Colonic mucosa (tissue), 4 donors: ENCODE data around the gene DPP10. TPM values are rescaled to one million over a fixed set of nuclear protein-coding genes. Genes with fewer than 3 reads are reported as not detected.

Source experiments
- DNase-seq: peaks from one replicate; pipeline ENCODE4 v3.0.0-alpha.2; 2020
- H3K27ac ChIP-seq: fragments of 200-600 bp; one replicate; pipeline ENCODE4 v1.8.0; 2021
- H3K27me3 ChIP-seq: fragments of 200-600 bp; one replicate; pipeline ENCODE4 v1.8.0; 2021
- H3K36me3 ChIP-seq: fragments of 200-600 bp; one replicate; pipeline ENCODE4 v1.8.0; 2021
- H3K4me1 ChIP-seq: fragments of 200-600 bp; one replicate; pipeline ENCODE4 v1.8.0; 2021; ENCODE audit warnings: mild to moderate bottlenecking
- H3K4me3 ChIP-seq: fragments of 200-600 bp; one replicate; pipeline ENCODE4 v1.8.0; 2021
- H3K9ac ChIP-seq, 2 donors: one replicate each; pipeline ENCODE4 v1.7.0; 2013; ENCODE audit warnings: control low read depth in 2 of 2, low read depth in 2 of 2, low read length in 2 of 2
- H3K9me3 ChIP-seq: fragments of 200-600 bp; one replicate; pipeline ENCODE4 v1.8.0; 2021
- intact Hi-C: fragments of 100-400 bp; cut with DNase I; formaldehyde crosslinking; loops from one replicate; pipeline ENCODE4 v1.14.1; 2022
- total RNA-seq, 2 donors: library from RNA; stranded (reverse); fragmentation: NEBNext Ultra II Directional in 1 of 2; extraction: Animal tissue kit (Norgen Biotek cat#: 25700) in 1 of 2; gene quantifications; one replicate each; pipeline ENCODE4 v1.2.1, GENCODE V29; 2021
- TF ChIP-seq, protein P1 (sequence below): fragments of 200-600 bp; IDR thresholded peaks from one replicate; pipeline ENCODE4 v1.8.0; 2022; ENCODE audit warnings: antibody characterized with exemption, mild to moderate bottlenecking
- donor health status: healthy.
- donor health status: DM: no; HTN: no; CAD: no.
- donor health status: DM: no; HTN: no; CAD: no.

Gene DPP10
- total RNA-seq, 2 donors from 2014 or later, result 6.0 to 8.1 TPM

GRCh38 chr2:114709936-114710850 is 267.8 kb downstream of the DPP10 start:
- Histone ChIP-seq H3K9me3 (no peaks in the 10 kb centered on the region), H3K4me3 (no peak overlapping the region), H3K36me3 (no peaks in the 10 kb centered on the region), H3K9ac (no peak overlapping the region), H3K27ac (no peak overlapping the region), H3K27me3 (no peaks in the 10 kb centered on the region), H3K4me1 (no peaks in the 10 kb centered on the region)
- intact Hi-C loops, result no loop called here
- no peak for DNase-seq
- TF ChIP-seq, protein P1, sequence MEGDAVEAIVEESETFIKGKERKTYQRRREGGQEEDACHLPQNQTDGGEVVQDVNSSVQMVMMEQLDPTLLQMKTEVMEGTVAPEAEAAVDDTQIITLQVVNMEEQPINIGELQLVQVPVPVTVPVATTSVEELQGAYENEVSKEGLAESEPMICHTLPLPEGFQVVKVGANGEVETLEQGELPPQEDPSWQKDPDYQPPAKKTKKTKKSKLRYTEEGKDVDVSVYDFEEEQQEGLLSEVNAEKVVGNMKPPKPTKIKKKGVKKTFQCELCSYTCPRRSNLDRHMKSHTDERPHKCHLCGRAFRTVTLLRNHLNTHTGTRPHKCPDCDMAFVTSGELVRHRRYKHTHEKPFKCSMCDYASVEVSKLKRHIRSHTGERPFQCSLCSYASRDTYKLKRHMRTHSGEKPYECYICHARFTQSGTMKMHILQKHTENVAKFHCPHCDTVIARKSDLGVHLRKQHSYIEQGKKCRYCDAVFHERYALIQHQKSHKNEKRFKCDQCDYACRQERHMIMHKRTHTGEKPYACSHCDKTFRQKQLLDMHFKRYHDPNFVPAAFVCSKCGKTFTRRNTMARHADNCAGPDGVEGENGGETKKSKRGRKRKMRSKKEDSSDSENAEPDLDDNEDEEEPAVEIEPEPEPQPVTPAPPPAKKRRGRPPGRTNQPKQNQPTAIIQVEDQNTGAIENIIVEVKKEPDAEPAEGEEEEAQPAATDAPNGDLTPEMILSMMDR, result no peak

GRCh38 chr2:114714313-114714712 is 271.9 kb downstream of the DPP10 start:
- no peaks in the 10 kb centered on the region for H3K36me3 ChIP-seq

DNA sequence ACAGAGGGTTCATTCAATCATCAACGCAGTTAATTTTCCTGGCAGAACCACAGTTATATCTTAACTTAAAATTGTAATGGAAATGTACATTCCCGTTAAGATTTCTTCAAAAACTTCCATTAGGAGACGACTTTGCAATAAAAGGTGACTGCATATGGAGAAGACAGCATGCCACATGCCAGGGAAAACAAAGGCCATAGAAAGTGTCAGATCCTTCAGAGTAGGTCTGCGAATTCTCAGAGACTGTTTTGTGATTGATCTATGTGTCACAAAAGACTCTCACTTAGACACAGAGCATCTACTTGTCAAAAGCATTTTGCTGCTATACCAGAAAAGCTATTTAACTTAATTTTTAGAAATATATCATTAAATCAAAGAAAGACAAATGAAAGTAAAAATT is 274.6 kb downstream of the DPP10 start:
- H3K4me3 ChIP-seq, result no peak overlapping the region
- H3K9ac ChIP-seq, result no peak overlapping the region
- H3K36me3 ChIP-seq, result no peaks in the 10 kb centered on the region
- no peaks in the 10 kb centered on the region for H3K4me1 ChIP-seq
- no peaks in the 10 kb centered on the region for H3K27me3 ChIP-seq
- no peaks in the 10 kb centered on the region for H3K9me3 ChIP-seq
- TF ChIP-seq, protein P1, result no peak
- intact Hi-C loops, result no loop called here
- no peak for DNase-seq
- H3K27ac ChIP-seq, result no peak overlapping the region

More at GRCh38 chr2:114714313-114714712, 271.9 kb downstream of the DPP10 start:
- Histone ChIP-seq H3K9me3 (no peaks in the 10 kb centered on the region), H3K9ac (no peak overlapping the region), H3K4me1 (no peaks in the 10 kb centered on the region), H3K27ac (no peak overlapping the region), H3K4me3 (no peak overlapping the region), H3K27me3 (no peaks in the 10 kb centered on the region)
- TF ChIP-seq, protein P1, result no peak
- DNase-seq, result no peak
- intact Hi-C loops, result no loop called here

DNA sequence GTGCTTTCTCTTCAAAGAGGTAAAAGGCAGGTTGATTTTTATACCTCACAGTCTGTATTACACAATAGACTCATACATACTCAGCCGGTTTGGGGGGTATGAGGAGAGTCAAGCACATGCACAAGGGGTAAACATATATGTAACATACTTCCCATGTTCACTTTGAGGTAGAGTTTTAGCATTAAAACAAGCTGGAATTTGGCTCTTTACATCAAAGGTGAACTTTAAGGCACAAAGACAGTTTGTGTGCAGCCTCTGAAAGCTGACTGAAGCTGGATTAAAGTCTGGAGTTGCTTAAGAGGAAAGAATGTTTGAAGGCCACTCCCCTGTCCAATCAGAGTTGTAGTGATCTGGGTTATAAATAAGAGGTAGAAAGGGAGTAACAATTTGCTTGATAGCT is 282.0 kb downstream of the DPP10 start:
- no peaks in the 10 kb centered on the region for H3K36me3 ChIP-seq
- no peak overlapping the region for H3K9ac ChIP-seq
- TF ChIP-seq, protein P1, result no peak
- no peak overlapping the region for H3K27ac ChIP-seq
- intact Hi-C loops, result no loop called here
- H3K4me1 ChIP-seq, result no peaks in the 10 kb centered on the region
- H3K27me3 ChIP-seq, result no peaks in the 10 kb centered on the region
- no peak for DNase-seq
- H3K9me3 ChIP-seq, result no peaks in the 10 kb centered on the region
- H3K4me3 ChIP-seq, result no peak overlapping the region

GRCh38 chr2:114727012-114727411 is 284.6 kb downstream of the DPP10 start:
- TF ChIP-seq, protein P1, result no peak
- intact Hi-C loops, result no loop called here

More at GRCh38 chr2:114727012-114727411, 284.6 kb downstream of the DPP10 start:
- no peak overlapping the region for H3K4me3 ChIP-seq
- H3K27ac ChIP-seq, result no peak overlapping the region
- no peaks in the 10 kb centered on the region for H3K4me1 ChIP-seq
- no peaks in the 10 kb centered on the region for H3K27me3 ChIP-seq
- no peaks in the 10 kb centered on the region for H3K36me3 ChIP-seq
- H3K9me3 ChIP-seq, result no peaks in the 10 kb centered on the region
- H3K9ac ChIP-seq, result no peak overlapping the region
- no peak for DNase-seq
